ENCODE measurements around the gene DCUN1D5.

DCUN1D5 gene

DNA sequence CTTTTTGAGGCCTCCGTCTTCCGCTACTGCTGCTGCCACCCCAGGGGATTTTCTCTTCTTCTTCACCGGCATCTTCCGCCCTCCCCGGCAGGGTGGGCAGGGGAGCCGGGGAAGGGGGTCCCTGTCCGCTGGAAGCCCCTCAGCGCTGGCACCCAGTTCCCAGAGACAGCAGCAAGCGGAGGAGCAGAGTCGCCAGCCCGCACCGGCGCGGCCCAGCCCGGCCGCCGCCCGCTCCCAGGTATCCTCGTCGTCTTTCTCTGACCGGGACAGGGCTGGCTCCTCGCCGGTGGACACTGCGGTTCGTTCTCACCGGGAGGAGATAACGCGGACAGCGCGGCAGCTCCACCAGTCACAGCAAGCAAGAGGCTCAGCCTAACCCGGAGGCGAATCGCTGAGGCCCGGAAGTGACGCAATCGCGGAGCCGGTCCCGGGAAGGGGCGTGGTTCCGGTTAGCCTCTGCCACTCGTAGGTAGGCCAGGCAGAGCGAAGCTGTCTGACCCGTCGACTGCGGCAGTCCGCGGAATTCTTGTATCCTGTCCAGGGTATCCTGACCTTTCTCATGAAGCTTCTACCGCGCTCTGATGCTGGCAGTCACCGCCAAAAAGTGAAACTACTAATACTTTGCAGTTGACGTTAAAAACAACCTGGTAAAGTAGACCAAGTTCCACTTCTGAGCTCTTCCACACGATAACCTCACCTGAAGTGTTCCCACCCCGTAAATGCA is at the start of gene DCUN1D5:
TSS of gene DCUN1D5 (minus strand) at position 360 of the 724 bp plus-strand sequence. CDS start at position 72, 288 bp downstream.
- DNase-seq (ENCODE audit: low spot score), result peak; percentile 96

GRCh38 chr11:103125462-103125861 is 33.5 kb upstream of the DCUN1D5 start:
- DNase-seq (ENCODE audit: low spot score), result no peak

GRCh38 chr11:103114836-103115235 is 22.9 kb upstream of the DCUN1D5 start:
- DNase-seq (ENCODE audit: low spot score), result no peak

DNA sequence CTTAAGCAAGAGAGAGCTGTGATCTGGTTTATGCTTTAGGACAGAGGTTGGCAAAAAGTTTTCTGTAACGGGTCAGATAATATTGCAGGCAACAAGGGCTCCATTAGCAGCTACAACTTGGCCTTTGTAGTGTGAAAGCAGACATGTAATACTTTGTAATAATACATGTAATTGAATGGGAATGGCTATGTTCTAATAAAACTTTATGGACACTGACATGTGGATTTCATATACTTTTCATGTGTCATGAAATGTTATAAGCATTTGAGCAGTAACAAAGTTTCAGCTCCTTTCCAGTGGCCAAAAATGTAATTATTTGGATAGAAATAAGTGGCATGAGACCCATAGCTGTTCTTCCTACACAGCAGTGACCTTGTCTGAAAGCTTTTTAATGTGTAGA is 20.4 kb upstream of the DCUN1D5 start:
- no peak for DNase-seq (ENCODE audit: low spot score)

- DNase-seq (ENCODE audit: low spot score), result no peak
Observed at GRCh38 chr11:103111400-103111799, 19.4 kb upstream of the DCUN1D5 start.

GRCh38 chr11:103110391-103110790 is 18.4 kb upstream of the DCUN1D5 start:
- no peak for DNase-seq (ENCODE audit: low spot score)

GRCh38 chr11:103109818-103110388 is 17.9 kb upstream of the DCUN1D5 start:
- no peak for DNase-seq (ENCODE audit: low spot score)

GRCh38 chr11:103108933-103109817 is 17.2 kb upstream of the DCUN1D5 start, which contains the start of gene DYNC2H1:
DYNC2H1 (plus strand) TSS chr11:103109426; CDS start chr11:103109575, 149 bp downstream.
- peak; percentile 87 for DNase-seq (ENCODE audit: low spot score)

DNA sequence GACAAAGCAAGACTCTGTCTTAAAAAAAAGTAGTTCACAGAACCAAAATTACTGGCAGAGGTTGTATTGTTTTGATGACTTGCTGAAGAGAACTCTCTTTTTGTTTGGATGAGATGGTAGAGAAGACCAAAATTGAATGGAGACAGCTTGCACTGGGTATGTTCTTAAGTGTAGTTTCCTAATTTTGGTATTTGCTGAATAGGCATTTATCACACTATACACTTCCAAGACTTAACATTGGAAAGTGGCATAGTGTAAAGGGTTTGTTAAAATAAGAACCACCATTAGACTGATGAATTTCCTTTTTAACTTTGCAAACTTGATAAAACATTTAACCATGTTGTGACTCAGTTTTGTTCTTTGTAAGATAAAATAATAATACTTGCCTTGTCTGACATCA is 5.3 kb upstream of the DCUN1D5 start:
- no peak for DNase-seq (ENCODE audit: low spot score)

- peak; percentile 38 for DNase-seq (ENCODE audit: low spot score)
Observed at GRCh38 chr11:103091064-103091800, 728 bp downstream of the DCUN1D5 start.

DNA sequence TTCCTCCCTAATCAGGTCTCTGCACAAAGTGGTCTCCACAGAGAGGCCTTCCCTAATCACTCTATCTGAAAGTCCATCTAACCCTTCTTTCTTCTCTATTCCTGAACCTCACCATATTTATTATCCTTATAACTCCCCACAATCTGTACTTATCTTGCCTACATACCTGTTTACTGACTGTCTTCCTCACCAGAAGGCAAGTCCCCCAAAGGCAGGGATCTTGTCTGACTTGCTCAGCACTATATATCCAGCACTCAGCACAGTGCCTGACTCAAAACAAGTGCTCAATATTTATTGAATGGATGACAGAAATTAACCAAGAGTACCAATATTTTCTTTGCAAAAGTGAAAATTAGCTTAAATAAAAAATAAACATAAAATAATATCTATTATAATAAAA is 5.5 kb downstream of the DCUN1D5 start:
- no peak for DNase-seq (ENCODE audit: low spot score)

DNA sequence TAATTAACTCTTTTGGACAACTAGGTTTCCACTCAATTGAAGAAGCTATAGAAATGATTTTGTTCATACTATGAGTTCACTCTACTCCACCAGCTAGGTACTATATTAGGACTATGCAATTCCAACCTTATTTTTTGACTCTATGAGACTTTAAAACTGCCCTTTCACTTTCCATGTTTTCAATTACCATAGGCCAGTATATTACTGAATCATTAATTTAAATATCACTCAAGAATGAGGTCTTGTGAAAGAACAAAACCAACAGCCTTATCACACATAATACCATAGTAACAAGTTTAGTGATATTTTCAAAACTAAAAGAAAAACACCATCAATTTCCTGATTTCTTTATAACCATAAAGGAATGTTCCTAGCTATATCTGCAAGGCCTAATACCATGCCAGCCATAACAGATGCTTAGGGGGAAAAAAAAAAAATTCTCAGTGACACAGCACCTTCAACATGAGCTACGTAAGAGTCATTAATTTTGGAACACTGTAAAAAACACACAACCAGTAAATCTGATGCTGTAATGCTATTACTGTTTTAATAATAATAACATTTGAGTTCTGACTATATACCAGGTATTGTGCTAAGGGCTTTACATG is 6.1 kb downstream of the DCUN1D5 start:
- DNase-seq (ENCODE audit: low spot score), result no peak

DNA sequence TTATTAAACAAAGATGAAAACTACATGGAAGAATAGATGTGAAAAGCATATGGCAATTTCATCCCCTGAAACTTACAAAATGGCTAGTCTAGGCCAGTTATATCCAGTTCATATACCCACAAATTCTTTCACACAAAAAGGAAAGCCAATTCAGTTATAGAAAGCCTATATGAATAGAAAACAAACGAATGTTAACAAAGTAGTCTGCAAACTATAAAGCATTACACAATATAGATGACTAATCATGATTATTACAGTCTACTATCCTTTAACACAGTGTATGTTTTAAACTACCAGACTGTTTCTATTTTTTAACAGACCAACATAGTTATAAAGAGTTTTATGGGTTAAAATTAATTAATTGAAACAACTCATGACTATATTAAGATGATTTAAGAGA is 12.1 kb downstream of the DCUN1D5 start:
- no peak for DNase-seq (ENCODE audit: low spot score)

- DNase-seq (ENCODE audit: low spot score), result no peak
Observed at GRCh38 chr11:103078710-103079109, 13.2 kb downstream of the DCUN1D5 start.

DNA sequence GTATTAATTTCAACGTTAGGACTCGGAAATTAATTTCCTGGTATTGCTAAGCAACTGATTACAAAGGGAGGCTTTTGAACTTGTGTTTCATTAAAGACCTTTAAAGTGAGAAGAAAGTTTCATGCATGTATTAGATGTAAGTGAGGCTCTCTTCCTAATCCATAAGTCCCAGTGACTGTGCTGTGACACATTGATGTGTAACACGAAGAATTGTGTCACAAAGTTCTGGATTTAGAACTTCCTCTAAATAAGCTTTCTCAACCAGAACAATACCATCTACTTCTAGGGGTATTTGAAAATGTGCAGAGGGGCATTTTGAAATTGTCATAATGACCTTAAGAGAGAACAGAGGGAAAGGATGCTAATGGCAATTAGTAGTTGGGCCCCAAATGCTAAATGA is 14.4 kb downstream of the DCUN1D5 start:
- DNase-seq (ENCODE audit: low spot score), result no peak

GRCh38 chr11:103076361-103076760 is 15.6 kb downstream of the DCUN1D5 start:
- DNase-seq (ENCODE audit: low spot score), result no peak

GRCh38 chr11:103071008-103071407 is 21.0 kb downstream of the DCUN1D5 start:
- DNase-seq (ENCODE audit: low spot score), result no peak

DNA sequence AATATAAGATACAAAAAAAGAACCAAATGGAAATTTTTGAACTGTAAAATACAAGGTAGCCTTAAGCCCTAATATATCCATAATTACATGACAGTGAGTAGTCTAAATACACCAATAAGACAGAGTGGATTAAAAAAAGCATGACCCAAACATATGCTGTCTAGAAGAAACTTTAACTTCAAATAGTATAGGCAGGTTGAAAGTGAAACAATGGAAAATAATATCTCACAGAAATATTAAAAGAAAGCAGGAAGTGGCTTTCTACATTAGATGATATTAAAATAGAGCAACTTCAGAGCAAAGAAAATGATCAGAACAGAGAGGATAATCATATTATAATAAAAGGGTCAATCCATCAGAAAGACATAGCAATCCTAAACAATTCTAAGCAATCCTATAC is 21.8 kb downstream of the DCUN1D5 start:
- DNase-seq (ENCODE audit: low spot score), result no peak

- DNase-seq (ENCODE audit: low spot score), result no peak
Observed at GRCh38 chr11:103069367-103069766, 22.6 kb downstream of the DCUN1D5 start.

DNA sequence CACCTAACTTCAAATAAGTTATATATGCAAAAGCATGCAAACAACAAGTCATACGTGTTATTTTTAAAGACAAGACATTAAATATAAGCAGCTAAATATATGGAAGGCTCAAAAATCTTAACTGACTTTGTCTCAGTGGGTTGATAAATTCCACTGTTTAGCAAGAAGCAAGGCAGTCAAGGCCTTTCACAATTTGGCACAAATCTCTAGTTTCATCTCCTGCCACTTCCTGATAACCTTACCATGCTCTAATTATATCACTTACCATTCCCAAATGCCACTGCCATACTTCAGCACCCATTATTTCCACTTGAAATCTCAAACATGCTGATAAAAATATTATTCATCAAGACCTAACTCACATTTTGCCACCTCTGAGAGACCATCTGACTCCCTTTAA is 24.8 kb downstream of the DCUN1D5 start:
- no peak for DNase-seq (ENCODE audit: low spot score)

DNA sequence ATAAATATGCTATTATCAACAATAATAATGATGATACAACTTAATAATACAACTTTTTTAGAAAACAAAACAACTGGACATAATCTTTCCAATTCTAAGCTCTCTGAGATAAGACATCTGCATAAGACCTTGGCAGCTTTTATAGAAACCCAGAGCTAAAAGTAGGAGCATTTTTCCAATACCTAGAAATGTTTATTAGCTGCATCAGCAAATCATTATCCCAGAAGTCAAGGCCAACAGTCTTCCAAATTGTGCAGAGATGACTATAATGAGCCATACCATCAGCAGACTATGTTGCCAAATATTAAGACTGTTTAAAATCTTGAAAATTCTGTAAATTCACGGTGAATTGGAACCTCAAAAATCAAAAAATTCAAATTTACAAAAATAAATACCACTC is 30.3 kb downstream of the DCUN1D5 start:
- no peak for DNase-seq (ENCODE audit: low spot score)

All from hematopoietic multipotent progenitor cell treated with erythropoietin and hydrocortisone succinate and interleukin-3 and kit ligand, for 17 days (in vitro differentiated cells).